ENCODE results near the gene CABP1.
"Not testable (repeated sequence)": the region's sequence is repeated elsewhere in the genome, so short reads cannot be mapped to it uniquely, and the experiment has no call there.

The CABP1 gene

GRCh38 chr12:120599672-120600552, 40.5 kb upstream of the CABP1 start:
- H3K4me3 ChIP-seq (ENCODE audit: low read length), result no peak overlapping the region
- no peak for DNase-seq (ENCODE audit: low read depth)

DNA sequence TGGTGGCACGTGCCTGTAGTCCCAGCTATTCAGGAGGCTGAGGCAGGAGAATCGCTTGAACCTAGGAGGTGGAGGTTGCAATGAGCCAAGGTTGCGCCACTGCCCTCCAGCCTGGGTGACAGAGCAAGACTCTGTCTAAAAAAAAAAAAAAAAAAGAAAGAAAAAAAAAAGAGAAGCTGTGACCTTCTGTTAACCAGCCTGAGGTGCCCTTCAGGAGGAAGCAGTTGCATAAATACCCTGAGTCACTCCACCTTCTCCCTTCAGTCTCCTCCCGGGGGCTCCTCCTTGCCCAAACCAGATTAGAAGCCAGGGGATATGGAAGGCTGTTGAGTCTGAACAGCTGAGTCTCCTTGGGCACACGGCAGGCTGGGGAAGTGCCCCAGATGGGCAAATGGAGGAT, 38.0 kb upstream of the CABP1 start:
- DNase-seq (ENCODE audit: low read depth), result peak; percentile 54

More at GRCh38 chr12:120599672-120600552, 40.5 kb upstream of the CABP1 start:
- TF ChIP-seq, protein P1, sequence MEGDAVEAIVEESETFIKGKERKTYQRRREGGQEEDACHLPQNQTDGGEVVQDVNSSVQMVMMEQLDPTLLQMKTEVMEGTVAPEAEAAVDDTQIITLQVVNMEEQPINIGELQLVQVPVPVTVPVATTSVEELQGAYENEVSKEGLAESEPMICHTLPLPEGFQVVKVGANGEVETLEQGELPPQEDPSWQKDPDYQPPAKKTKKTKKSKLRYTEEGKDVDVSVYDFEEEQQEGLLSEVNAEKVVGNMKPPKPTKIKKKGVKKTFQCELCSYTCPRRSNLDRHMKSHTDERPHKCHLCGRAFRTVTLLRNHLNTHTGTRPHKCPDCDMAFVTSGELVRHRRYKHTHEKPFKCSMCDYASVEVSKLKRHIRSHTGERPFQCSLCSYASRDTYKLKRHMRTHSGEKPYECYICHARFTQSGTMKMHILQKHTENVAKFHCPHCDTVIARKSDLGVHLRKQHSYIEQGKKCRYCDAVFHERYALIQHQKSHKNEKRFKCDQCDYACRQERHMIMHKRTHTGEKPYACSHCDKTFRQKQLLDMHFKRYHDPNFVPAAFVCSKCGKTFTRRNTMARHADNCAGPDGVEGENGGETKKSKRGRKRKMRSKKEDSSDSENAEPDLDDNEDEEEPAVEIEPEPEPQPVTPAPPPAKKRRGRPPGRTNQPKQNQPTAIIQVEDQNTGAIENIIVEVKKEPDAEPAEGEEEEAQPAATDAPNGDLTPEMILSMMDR (IDR thresholded peaks at IDR 0.05; ENCODE audit: insufficient read depth, low read depth, low read length, missing control alignments), result no peak

GRCh38 chr12:120610560-120610959, 29.9 kb upstream of the CABP1 start:
- TF ChIP-seq, protein P1 (IDR thresholded peaks at IDR 0.05; ENCODE audit: insufficient read depth, low read depth, low read length, missing control alignments), result no peak
- DNase-seq (ENCODE audit: low read depth), result no peak
- H3K4me3 ChIP-seq (ENCODE audit: low read length), result no peak overlapping the region

More for the DNA sequence above, 38.0 kb upstream of the CABP1 start:
- not testable (repeated sequence) for H3K4me3 ChIP-seq (ENCODE audit: low read length)

- H3K4me3 ChIP-seq (ENCODE audit: low read length); DNase-seq (ENCODE audit: low read depth): not testable (repeated sequence)
Measured at GRCh38 chr12:120611534-120611933, 28.9 kb upstream of the CABP1 start.

GRCh38 chr12:120614848-120615247, 25.6 kb upstream of the CABP1 start:
- no peak for DNase-seq (ENCODE audit: low read depth)
- TF ChIP-seq, protein P1 (IDR thresholded peaks at IDR 0.05; ENCODE audit: insufficient read depth, low read depth, low read length, missing control alignments), result no peak
- H3K4me3 ChIP-seq (ENCODE audit: low read length), result no peak overlapping the region

GRCh38 chr12:120617193-120617592, 23.2 kb upstream of the CABP1 start:
- H3K4me3 ChIP-seq (ENCODE audit: low read length); DNase-seq (ENCODE audit: low read depth): not testable (repeated sequence)

GRCh38 chr12:120617767-120618166, 22.7 kb upstream of the CABP1 start:
- not testable (repeated sequence) for DNase-seq (ENCODE audit: low read depth); H3K4me3 ChIP-seq (ENCODE audit: low read length)

DNA sequence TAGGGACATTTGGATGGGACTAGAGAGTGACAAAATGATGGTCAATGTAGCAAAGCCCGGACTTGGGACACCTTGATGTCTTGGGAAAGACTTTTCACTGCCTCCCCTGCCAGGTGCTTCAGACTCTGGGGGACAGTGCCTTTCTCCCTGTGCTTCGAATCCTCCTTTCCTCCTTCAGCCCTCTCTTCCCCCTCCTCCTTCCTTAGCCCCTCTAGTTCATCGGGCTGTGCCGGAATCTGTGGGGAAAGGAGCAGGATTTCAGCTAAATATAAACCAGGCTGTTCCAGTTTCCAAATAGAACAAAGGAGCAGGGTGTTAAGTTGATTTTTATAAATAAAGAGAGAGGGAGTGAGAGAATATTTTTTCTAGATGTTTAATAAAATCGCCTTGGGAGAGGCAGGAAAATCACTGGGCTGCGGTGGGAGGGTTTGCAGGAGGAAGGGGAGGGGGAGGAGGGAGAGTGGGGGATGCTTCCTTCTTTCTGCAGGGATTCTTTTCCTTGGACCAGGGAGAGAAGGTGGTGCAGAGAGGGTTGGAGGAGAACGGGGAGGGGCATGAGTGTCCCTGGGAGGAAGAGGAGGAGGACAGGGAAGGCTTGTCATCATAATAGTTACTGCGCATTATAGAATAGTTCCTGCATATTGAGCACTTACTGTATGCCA, 21.3 kb upstream of the CABP1 start:
- H3K4me3 ChIP-seq (ENCODE audit: low read length), result no peak overlapping the region
- TF ChIP-seq, protein P1 (IDR thresholded peaks at IDR 0.05; ENCODE audit: insufficient read depth, low read depth, low read length, missing control alignments), result no peak
- no peak for DNase-seq (ENCODE audit: low read depth)

GRCh38 chr12:120620624-120621023, 19.8 kb upstream of the CABP1 start:
- DNase-seq (ENCODE audit: low read depth), result peak; percentile 97
- TF ChIP-seq, protein P1 (IDR thresholded peaks at IDR 0.05; ENCODE audit: insufficient read depth, low read depth, low read length, missing control alignments), result no peak
- H3K4me3 ChIP-seq (ENCODE audit: low read length), result no peak overlapping the region

Data from epithelial cell of esophagus (primary cell).